Activated CD8-positive, alpha-beta T cell treated with anti-CD3 and anti-CD28 coated beads, Interleukin-2, amount 10 ng/mL, durations not matched to agents 7 days and 5 days (primary cell): ENCODE measurements around the gene ZZZ3. TPM values are rescaled to one million over a fixed set of nuclear protein-coding genes. Genes with fewer than 3 reads are reported as not detected.
"Not testable (repeated sequence)": the region's sequence is repeated elsewhere in the genome, so short reads cannot be mapped to it uniquely, and the experiment has no call there.

Experiments
- ATAC-seq: fragments of 150-1000 bp; cut with Tn5 transposase; one replicate; pipeline ENCODE4 v1.10.0; 2021; ENCODE audit warnings: moderate library complexity
- CTCF ChIA-PET: fragments of 350-600 bp; sonication (Branson Sonifier 250); formaldehyde crosslinking; loops from one replicate; lab custom pipeline; 2021; ENCODE audit warnings: antibody characterized with exemption; lab: Charles Lee
- POLR2A ChIA-PET: fragments of 350-600 bp; sonication (Branson Sonifier 250); formaldehyde crosslinking; loops from one replicate; lab custom pipeline; 2021; ENCODE audit warnings: antibody characterized with exemption; lab: Charles Lee
- DNase-seq: peaks from one replicate; pipeline ENCODE4 v3.0.0-alpha.2; 2020
- H3K27ac Mint-ChIP-seq: one replicate; pipeline ENCODE4 v1.8.0; 2021; ENCODE audit warnings: mild to moderate bottlenecking, mixed read lengths
- H3K27me3 Mint-ChIP-seq: one replicate; pipeline ENCODE4 v1.8.0; 2021; ENCODE audit warnings: low read depth, mixed read lengths
- H3K36me3 Mint-ChIP-seq: one replicate; pipeline ENCODE4 v1.8.0; 2021; ENCODE audit warnings: low read depth, mixed read lengths
- H3K4me1 Mint-ChIP-seq: one replicate; pipeline ENCODE4 v1.8.0; 2021; ENCODE audit warnings: low read depth, mixed read lengths
- H3K4me3 Mint-ChIP-seq: one replicate; pipeline ENCODE4 v1.8.0; 2021; ENCODE audit warnings: mild to moderate bottlenecking, mixed read lengths
- H3K9me3 Mint-ChIP-seq: one replicate; pipeline ENCODE4 v1.8.0; 2022; ENCODE audit warnings: mixed read lengths; ENCODE audit not compliant: insufficient read depth
- total RNA-seq, 2 experiments: library from RNA; stranded (reverse); gene quantifications; one replicate each; pipeline ENCODE4 v1.2.3, GENCODE V29; 2021

The ZZZ3 gene
- total RNA-seq, 2 experiments from 2014 or later = 34.3 to 35.9 TPM

- no peak overlapping the region for H3K27ac Mint-ChIP-seq
- H3K9me3 Mint-ChIP-seq = no peaks in the 10 kb centered on the region
- no peak overlapping the region for H3K4me3 Mint-ChIP-seq
- ChIA-PET POLR2A (no interaction called here), CTCF (no interaction called here)
- peaks cover 40% of the 10 kb centered on the region for H3K4me1 Mint-ChIP-seq
- DNase-seq = no peak
- H3K36me3 Mint-ChIP-seq = peaks cover 2% of the 10 kb centered on the region
- ATAC-seq = no peak
- H3K27me3 Mint-ChIP-seq = no peaks in the 10 kb centered on the region
Measured at GRCh38 chr1:77668924-77669449, 13.5 kb downstream of the ZZZ3 start.

DNA sequence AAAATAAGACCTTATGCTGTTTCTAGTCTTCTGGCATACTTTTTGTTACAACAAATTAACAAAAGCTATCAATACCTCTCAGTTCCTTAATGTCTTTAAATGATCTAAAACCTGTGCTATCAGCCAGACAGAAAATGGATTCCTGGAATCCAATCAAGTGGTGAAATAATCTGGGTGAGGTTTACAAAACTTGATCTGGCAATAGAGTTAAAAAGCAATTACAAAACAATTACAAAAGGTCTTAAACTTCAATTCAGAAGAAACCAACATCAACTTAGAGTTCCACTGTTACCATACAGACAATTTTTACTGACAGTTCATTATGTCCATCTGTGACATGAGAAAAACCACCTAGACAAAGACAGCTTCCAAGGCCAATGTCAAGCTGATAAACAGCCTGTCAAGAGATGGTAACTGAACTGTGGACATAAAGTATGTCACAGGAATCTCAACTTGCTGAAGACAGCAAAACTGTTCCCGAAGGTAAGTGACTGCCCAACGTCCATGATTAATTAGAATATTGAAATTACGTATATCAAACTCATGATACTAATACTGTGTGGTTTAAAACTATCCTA, 17.4 kb downstream of the ZZZ3 start:
- Mint-ChIP-seq H3K36me3 (peaks cover 9% of the 10 kb centered on the region), H3K27me3 (no peaks in the 10 kb centered on the region), H3K4me3 (no peak overlapping the region), H3K27ac (no peak overlapping the region), H3K9me3 (no peaks in the 10 kb centered on the region), H3K4me1 (peaks cover 23% of the 10 kb centered on the region)
- POLR2A ChIA-PET = interaction anchor here (0.7 kb wide), 1 partner anchor 17 kb away, joined by 3 read pairs; the partner anchor contains the start of gene ZZZ3
- DNase-seq (no peak), ATAC-seq (no peak)
- CTCF ChIA-PET = no interaction called here

DNA sequence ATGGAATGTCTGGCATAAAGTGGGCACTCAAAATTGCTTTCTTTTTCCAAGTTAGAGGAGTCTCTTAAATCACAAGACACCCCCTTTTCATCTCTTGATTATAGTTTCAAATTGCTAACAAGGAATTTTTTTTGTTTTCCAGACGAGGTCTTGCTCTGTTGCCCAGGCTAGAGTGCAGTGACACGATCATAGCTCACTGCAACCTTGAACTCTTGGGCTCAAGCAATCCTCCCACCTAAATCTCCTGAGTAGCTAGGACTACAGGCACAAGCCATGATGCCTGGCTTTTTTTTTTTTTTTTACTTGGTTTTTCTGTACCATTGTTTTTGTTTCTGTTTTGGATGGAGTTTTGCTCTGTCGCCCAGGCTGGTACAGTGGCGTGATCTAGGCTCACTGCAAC, 20.8 kb downstream of the ZZZ3 start:
- Mint-ChIP-seq H3K4me1 (peaks cover 10% of the 10 kb centered on the region), H3K36me3 (peaks cover 14% of the 10 kb centered on the region), H3K27ac (no peak overlapping the region), H3K4me3 (no peak overlapping the region), H3K9me3 (no peaks in the 10 kb centered on the region), H3K27me3 (no peaks in the 10 kb centered on the region)
- ChIA-PET CTCF (no interaction called here), POLR2A (interaction anchor here (0.6 kb wide), 2 partner anchors 19 to 101 kb away, joined by 3 read pairs; no protein-coding TSS in a partner anchor)
- DNase-seq (no peak), ATAC-seq (no peak)

GRCh38 chr1:77659879-77660593, 22.4 kb downstream of the ZZZ3 start:
- ChIA-PET POLR2A (no interaction called here), CTCF (no interaction called here)
- Mint-ChIP-seq H3K36me3 (peaks cover 18% of the 10 kb centered on the region), H3K9me3 (no peaks in the 10 kb centered on the region), H3K27ac (no peak overlapping the region), H3K4me3 (no peak overlapping the region), H3K27me3 (no peaks in the 10 kb centered on the region), H3K4me1 (peaks cover 8% of the 10 kb centered on the region)
- ATAC-seq (no peak), DNase-seq (no peak)

DNA sequence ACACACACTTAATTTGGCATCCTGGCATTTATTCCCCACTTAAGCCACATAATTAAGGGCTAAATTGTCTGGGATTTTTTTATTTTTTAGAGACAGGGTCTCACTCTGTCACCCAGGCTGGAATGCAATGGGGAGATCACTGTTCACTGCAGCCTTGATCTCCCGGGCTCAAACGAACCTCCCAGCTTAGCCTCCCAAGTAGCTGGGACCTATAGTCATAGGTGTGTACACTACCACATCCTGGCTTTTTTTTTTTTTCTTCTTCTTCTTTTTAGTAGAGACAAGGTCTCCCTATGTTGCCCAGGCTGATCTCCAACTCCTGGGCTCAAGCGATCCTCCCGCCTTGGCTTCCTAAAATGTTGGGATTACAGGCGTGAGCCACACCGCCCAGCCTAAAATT, 24.2 kb downstream of the ZZZ3 start:
- no peak for ATAC-seq
- Mint-ChIP-seq H3K27me3 (no peaks in the 10 kb centered on the region), H3K27ac (no peak overlapping the region), H3K9me3 (no peaks in the 10 kb centered on the region), H3K36me3 (peaks cover 17% of the 10 kb centered on the region), H3K4me1 (peaks cover 5% of the 10 kb centered on the region), H3K4me3 (no peak overlapping the region)
- DNase-seq = no peak
- ChIA-PET POLR2A (interaction anchor here (0.6 kb wide), 1 partner anchor 101 kb away, joined by 3 read pairs; the partner anchor contains the start of gene USP33), CTCF (no interaction called here)

GRCh38 chr1:77655431-77655974, 27.0 kb downstream of the ZZZ3 start:
- Mint-ChIP-seq H3K4me1 (no peaks in the 10 kb centered on the region), H3K36me3 (peaks cover 38% of the 10 kb centered on the region)
- POLR2A ChIA-PET = no interaction called here

GRCh38 chr1:77652970-77653516, 29.4 kb downstream of the ZZZ3 start:
- ATAC-seq (no peak), DNase-seq (no peak)
- POLR2A ChIA-PET = no interaction called here
- peaks cover 3% of the 10 kb centered on the region for H3K4me1 Mint-ChIP-seq
- H3K36me3 Mint-ChIP-seq = peaks cover 57% of the 10 kb centered on the region
- H3K27ac Mint-ChIP-seq = no peak overlapping the region
- CTCF ChIA-PET = no interaction called here
- H3K4me3 Mint-ChIP-seq = no peak overlapping the region
- peaks cover 33% of the 10 kb centered on the region for H3K9me3 Mint-ChIP-seq
- no peaks in the 10 kb centered on the region for H3K27me3 Mint-ChIP-seq

More at GRCh38 chr1:77655431-77655974, 27.0 kb downstream of the ZZZ3 start:
- Mint-ChIP-seq H3K27me3 (no peaks in the 10 kb centered on the region), H3K9me3 (peaks cover 14% of the 10 kb centered on the region), H3K27ac (no peak overlapping the region), H3K4me3 (no peak overlapping the region)
- ATAC-seq (no peak), DNase-seq (no peak)
- CTCF ChIA-PET = no interaction called here

DNA sequence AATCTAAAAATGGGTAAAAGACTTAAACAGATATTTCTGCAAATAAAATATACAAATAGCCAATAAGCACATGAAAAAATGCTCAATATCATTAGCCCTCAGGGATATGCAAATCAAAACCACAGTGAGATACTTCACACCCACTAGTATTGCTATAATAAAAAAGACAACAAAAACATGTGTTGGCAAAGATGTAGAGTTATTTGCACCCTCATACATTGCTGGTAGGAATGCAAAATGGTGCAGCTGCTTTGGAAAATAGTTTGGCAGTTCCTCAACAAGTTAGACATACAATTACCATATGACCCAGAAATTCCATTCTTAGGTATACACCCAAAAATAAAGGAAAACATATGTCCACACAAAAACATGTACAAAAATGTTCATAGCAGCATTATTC, 30.2 kb downstream of the ZZZ3 start:
- ChIA-PET POLR2A (no interaction called here), CTCF (no interaction called here)
- H3K27ac Mint-ChIP-seq = no peak overlapping the region
- ATAC-seq (no peak), DNase-seq (no peak)
- H3K36me3 Mint-ChIP-seq = peaks cover 56% of the 10 kb centered on the region
- peaks cover 33% of the 10 kb centered on the region for H3K9me3 Mint-ChIP-seq
- no peak overlapping the region for H3K4me3 Mint-ChIP-seq
- peaks cover 3% of the 10 kb centered on the region for H3K4me1 Mint-ChIP-seq
- H3K27me3 Mint-ChIP-seq = no peaks in the 10 kb centered on the region

- CTCF ChIA-PET = no interaction called here
- no peak for DNase-seq
Measured at GRCh38 chr1:77649127-77649526, 33.3 kb downstream of the ZZZ3 start.

GRCh38 chr1:77646224-77646623, 36.2 kb downstream of the ZZZ3 start:
- Mint-ChIP-seq H3K36me3 (peaks cover 50% of the 10 kb centered on the region), H3K9me3 (peaks cover 25% of the 10 kb centered on the region)
- H3K27ac Mint-ChIP-seq, ATAC-seq, H3K4me1 Mint-ChIP-seq, POLR2A ChIA-PET, H3K27me3 Mint-ChIP-seq, CTCF ChIA-PET, DNase-seq, H3K4me3 Mint-ChIP-seq: not testable (repeated sequence)

More at GRCh38 chr1:77649127-77649526, 33.3 kb downstream of the ZZZ3 start:
- Mint-ChIP-seq H3K36me3 (peaks cover 64% of the 10 kb centered on the region), H3K4me3 (no peak overlapping the region), H3K9me3 (peaks cover 33% of the 10 kb centered on the region), H3K27me3 (no peaks in the 10 kb centered on the region), H3K27ac (no peak overlapping the region), H3K4me1 (peaks cover 3% of the 10 kb centered on the region)
- no peak for ATAC-seq
- POLR2A ChIA-PET = no interaction called here

- no peak for DNase-seq
- H3K4me3 Mint-ChIP-seq = no peak overlapping the region
- peaks cover 3% of the 10 kb centered on the region for H3K4me1 Mint-ChIP-seq
- H3K9me3 Mint-ChIP-seq = peaks cover 4% of the 10 kb centered on the region
- ChIA-PET CTCF (no interaction called here), POLR2A (no interaction called here)
- ATAC-seq = no peak
- H3K27ac Mint-ChIP-seq = no peak overlapping the region
- no peaks in the 10 kb centered on the region for H3K27me3 Mint-ChIP-seq
- peaks cover 30% of the 10 kb centered on the region for H3K36me3 Mint-ChIP-seq
Measured at GRCh38 chr1:77643456-77643855, 39.0 kb downstream of the ZZZ3 start.

DNA sequence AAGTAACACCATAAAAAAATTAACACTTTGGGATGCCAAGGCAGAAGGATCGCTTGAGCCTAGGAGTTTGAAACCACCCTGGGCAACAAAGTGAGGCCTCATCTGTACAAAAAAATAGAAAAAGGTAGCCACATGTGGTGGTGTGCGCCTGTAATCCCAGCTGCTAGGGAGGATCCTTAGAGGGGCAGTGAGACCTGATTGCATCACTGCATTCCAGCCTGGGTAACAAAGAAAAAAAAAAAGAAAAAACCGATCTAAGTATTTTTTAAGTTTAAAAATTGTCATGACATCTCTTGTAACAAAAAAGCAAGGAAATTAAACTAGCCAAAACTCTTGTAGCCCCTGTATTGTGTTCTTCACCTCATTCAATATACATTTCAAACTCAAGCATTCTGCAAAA, 39.5 kb downstream of the ZZZ3 start:
- Mint-ChIP-seq H3K27ac (no peak overlapping the region), H3K9me3 (no peaks in the 10 kb centered on the region), H3K27me3 (no peaks in the 10 kb centered on the region), H3K4me1 (peaks cover 5% of the 10 kb centered on the region), H3K4me3 (no peak overlapping the region), H3K36me3 (peaks cover 30% of the 10 kb centered on the region)
- ChIA-PET CTCF (no interaction called here), POLR2A (no interaction called here)
- DNase-seq = no peak
- no peak for ATAC-seq
